Immature natural killer cell (primary cell): ENCODE data around the gene NEXN. TPM values are rescaled to one million over a fixed set of nuclear protein-coding genes. Genes with fewer than 3 reads are reported as not detected.

Experiments used
- DNase-seq, 3 donors: peaks; one replicate each; pipeline ENCODE4 v3.0.0; 2022; ENCODE audit warnings: mixed read lengths in 1 of 3
- H3K27ac Mint-ChIP-seq, 6 donors: one replicate each; pipeline ENCODE4 v1.8.0; 2020; ENCODE audit warnings: mixed read lengths in 6 of 6, mild to moderate bottlenecking in 5 of 6, inconsistent platforms in 4 of 6, moderate library complexity in 3 of 6
- H3K27me3 Mint-ChIP-seq, 3 donors: one replicate each; pipeline ENCODE4 v1.8.0; 2020 to 2021; ENCODE audit warnings: low read depth in 3 of 3, mild to moderate bottlenecking in 3 of 3, mixed read lengths in 3 of 3, moderate library complexity in 3 of 3, inconsistent platforms in 1 of 3
- H3K36me3 Mint-ChIP-seq, 3 donors: one replicate each; pipeline ENCODE4 v1.8.0; 2020; ENCODE audit warnings: mixed read lengths in 3 of 3, inconsistent platforms in 2 of 3, mild to moderate bottlenecking in 2 of 3
- H3K4me1 Mint-ChIP-seq, 2 donors: one replicate each; pipeline ENCODE4 v1.8.0; 2020; ENCODE audit warnings: inconsistent platforms in 2 of 2, mild to moderate bottlenecking in 2 of 2, mixed read lengths in 2 of 2, moderate library complexity in 1 of 2
- H3K4me3 Mint-ChIP-seq, 5 donors: one replicate each; pipeline ENCODE4 v1.8.0; 2020; ENCODE audit warnings: mild to moderate bottlenecking in 5 of 5, mixed read lengths in 5 of 5, inconsistent platforms in 3 of 5, moderate library complexity in 3 of 5
- H3K9me3 Mint-ChIP-seq, 6 donors: one replicate each; pipeline ENCODE4 v1.8.0; 2020; ENCODE audit warnings: mild to moderate bottlenecking in 6 of 6, mixed read lengths in 6 of 6, inconsistent platforms in 4 of 6, moderate library complexity in 3 of 6
- polyA plus RNA-seq, 3 donors: library from polyadenylated mRNA; unstranded; fragments of 300-500 nt; fragmentation: Illumina TruSeq; gene quantifications; one replicate each; pipeline ENCODE4 v1.2.3, GENCODE V29; 2021

NEXN gene
- 1 to 10 TPM in 2 of 3 donors, under 1 TPM in 1; 0.89 to 3.0 (median 2.6) TPM for polyA plus RNA-seq

DNA sequence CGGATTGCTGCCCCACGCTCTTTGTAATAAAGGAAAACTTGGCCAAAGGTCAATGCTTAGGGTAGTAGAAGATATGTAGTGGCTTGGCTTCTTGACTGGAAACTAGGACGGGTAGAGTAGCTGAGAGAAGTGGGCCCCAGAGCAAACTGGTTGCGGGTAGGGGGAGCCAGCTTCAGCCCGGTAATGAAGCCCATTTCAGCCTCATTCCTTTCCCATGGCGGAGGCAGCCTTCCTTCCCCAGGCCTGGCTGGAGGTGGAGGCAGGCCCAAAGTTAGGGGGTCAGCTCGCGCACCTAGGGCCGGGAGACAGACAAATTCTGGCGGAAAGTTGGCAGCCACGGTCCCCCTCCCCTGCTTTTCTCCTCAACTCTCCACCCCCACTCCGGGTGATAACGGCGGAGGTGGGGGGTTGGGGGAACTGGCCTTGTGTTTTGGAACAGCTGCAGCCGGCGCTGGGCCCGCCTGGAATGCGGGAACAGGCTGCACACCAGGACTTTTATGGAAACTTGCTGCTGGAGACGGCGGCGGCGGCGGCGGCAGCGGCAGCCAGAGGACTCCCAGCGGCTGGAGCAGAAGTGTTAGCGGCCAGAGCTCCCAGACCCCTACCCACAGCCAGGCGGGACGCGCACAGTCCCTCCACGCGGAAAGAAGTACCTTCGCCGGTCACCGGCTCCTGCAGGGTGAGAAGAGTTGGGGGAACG, at the start of gene NEXN:
Gene NEXN, plus strand, starts transcription at position 544 of the 700 bp plus-strand sequence. CDS start 27,483 bp downstream, outside the sequence.
- H3K27ac Mint-ChIP-seq: no peak within 1 kb of the TSS
- peaks cover 0 to 20% (median 2%) of the 10 kb centered on the region in 3 donors for H3K27me3 Mint-ChIP-seq
- peaks cover 14 to 16% of the 10 kb centered on the region in 2 donors for H3K4me1 Mint-ChIP-seq
- peaks cover 10 to 15% (median 14%) of the 10 kb centered on the region in 3 donors for H3K36me3 Mint-ChIP-seq
- no peaks in the 10 kb centered on the region for H3K9me3 Mint-ChIP-seq
- peak in 1 of 3 donors; percentile 2 for DNase-seq
- peak within 1 kb of the TSS; percentile 63 to 78 (median 75) for H3K4me3 Mint-ChIP-seq

DNA sequence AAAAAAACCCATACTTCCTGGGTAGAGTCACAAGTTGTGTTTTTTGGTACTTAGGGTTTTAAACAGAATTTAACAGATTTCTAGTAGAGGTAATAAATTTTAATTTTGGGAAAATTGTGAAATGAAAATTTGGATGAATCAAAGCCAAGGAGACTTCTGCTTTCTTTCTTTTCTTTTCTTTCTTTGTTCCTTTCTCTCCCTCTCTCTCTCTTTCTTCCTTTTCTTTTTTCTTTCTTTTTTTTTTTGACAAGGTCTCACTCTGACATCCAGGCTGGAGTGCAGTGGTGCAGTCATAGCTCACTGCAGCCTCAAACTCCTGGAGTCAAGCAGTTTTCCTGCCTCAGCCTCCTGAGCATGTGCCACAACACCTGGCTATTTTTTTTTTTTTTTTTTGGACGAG, 46.9 kb upstream of the NEXN start:
- no peak overlapping the region for H3K4me3 Mint-ChIP-seq
- no peak for DNase-seq
- peaks cover 0 to 10% of the 10 kb centered on the region in 2 donors for H3K4me1 Mint-ChIP-seq
- H3K36me3 Mint-ChIP-seq: peaks cover 10 to 19% (median 10%) of the 10 kb centered on the region in 3 donors
- H3K27ac Mint-ChIP-seq: no peak overlapping the region
- H3K27me3 Mint-ChIP-seq: peaks cover 0 to 2% (median 0%) of the 10 kb centered on the region in 3 donors
- H3K9me3 Mint-ChIP-seq: no peaks in the 10 kb centered on the region

DNA sequence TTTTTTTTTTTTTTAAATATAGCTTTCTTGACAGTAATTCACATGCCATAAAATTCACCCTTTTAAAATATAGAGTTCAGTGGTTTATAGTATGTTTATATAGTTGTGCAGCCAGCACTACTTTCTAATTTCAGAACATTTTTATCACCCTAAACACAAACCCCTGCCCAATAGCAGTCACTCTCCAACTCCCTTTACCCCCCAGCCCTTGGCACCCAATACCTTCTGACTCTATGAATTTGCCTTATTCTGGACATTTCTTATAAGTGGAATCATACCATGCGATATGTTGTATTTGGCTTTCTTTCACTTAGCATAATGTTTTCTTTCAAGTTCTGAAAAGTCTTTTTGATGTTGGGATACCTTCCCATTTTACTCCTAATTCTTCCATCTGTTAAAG, 42.5 kb upstream of the NEXN start:
- Mint-ChIP-seq H3K9me3 (no peaks in the 10 kb centered on the region), H3K4me3 (no peak overlapping the region), H3K27ac (no peak overlapping the region), H3K36me3 (peaks cover 10 to 19% (median 10%) of the 10 kb centered on the region in 3 donors), H3K4me1 (peaks cover 0 to 10% of the 10 kb centered on the region in 2 donors), H3K27me3 (no peaks in the 10 kb centered on the region)
- DNase-seq: no peak

DNA sequence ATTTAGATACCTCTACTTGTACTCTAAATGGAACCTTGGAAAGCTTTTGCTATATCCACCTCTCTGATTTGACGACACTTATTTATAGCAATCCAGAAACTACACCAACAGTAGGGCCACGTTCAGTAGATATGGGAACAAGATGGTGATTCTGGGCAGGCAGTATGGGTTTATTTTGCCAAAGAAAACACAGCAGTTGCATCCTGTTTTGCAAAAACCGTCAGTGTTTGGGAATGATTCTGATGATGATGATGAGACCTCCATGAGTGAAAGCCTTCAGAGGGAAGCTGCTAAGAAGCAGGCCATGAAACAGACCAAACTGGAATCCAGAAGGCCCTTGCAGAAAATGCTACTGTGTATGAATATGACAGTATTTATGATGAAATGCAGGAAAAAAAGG, 41.5 kb upstream of the NEXN start:
- H3K27ac Mint-ChIP-seq: no peak overlapping the region
- no peak for DNase-seq
- H3K36me3 Mint-ChIP-seq: peaks cover 10 to 22% (median 13%) of the 10 kb centered on the region in 3 donors
- H3K4me3 Mint-ChIP-seq: no peak overlapping the region
- peaks cover 0 to 2% of the 10 kb centered on the region in 2 donors for H3K4me1 Mint-ChIP-seq
- H3K9me3 Mint-ChIP-seq: no peaks in the 10 kb centered on the region
- no peaks in the 10 kb centered on the region for H3K27me3 Mint-ChIP-seq

DNA sequence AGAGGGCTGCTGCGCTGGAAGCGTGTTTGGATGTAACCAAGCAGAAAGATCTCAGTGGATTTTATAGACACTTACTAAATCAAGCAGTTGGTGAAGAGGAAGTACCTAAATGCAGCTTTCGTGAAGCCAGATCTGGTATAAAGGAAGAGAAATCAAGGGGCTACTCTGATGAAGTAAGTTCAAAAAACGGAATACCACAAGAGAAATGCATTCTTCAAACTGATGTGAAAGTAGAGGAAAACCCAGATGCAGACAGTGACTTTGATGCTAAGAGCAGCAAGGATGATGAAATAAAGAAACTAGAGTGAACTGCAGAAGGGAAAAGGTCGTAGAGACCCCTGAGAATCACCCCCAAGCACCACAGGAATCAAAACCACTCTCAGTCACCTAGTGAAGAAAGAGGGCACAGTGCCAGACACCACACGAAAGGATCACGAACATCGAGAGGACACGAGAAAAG, 40.8 kb upstream of the NEXN start:
- no peaks in the 10 kb centered on the region for H3K27me3 Mint-ChIP-seq
- no peaks in the 10 kb centered on the region for H3K4me1 Mint-ChIP-seq
- H3K4me3 Mint-ChIP-seq: no peak overlapping the region
- H3K36me3 Mint-ChIP-seq: peaks cover 8 to 19% (median 13%) of the 10 kb centered on the region in 3 donors
- no peaks in the 10 kb centered on the region for H3K9me3 Mint-ChIP-seq
- no peak overlapping the region for H3K27ac Mint-ChIP-seq
- DNase-seq: no peak

DNA sequence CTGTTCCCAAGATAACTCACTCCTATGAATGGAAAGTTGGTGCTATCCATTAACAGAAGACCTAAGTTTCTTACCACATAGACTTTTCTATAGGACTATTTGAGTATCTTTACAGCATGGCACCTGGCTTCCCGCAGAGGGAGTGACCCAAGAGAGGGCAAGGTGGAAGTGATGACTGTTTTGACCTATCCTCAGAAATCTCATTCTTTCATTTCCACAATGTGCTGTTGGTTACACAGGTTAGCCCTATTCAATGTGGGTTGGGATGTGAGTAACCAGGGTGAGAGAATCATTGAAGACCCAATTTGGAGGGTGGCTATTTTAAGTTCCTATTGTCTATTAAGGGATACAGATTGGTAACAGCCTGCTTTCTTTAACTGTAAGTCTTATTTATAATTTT, 38.3 kb upstream of the NEXN start:
- no peak for DNase-seq
- Mint-ChIP-seq H3K9me3 (no peaks in the 10 kb centered on the region), H3K4me3 (no peak overlapping the region), H3K36me3 (peaks cover 17 to 26% (median 18%) of the 10 kb centered on the region in 3 donors), H3K27me3 (no peaks in the 10 kb centered on the region), H3K4me1 (peaks cover 3 to 9% of the 10 kb centered on the region in 2 donors), H3K27ac (peak overlapping the region in 2 of 6 donors; percentile 9 to 31)

DNA sequence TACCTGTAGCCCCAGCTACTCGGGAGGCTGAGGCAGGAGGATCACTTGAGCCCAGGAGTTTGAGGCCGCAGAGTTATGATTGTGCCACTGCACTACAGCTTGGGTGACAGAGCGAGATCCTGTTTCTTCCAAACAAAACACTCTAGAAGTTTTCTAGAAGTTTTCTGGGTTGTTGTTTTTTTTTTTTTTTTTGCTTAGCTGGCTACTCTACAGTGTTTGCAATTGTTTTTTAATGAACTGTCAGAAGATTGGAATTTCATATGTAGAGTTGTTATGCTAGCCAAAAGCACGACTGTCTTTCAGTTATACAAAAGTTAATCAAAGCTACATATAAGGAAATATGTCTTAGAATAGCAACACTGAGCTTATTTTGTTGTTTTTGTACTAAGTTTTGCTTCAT, 30.9 kb upstream of the NEXN start:
- Mint-ChIP-seq H3K9me3 (peaks cover 0 to 6% (median 1%) of the 10 kb centered on the region in 6 donors), H3K36me3 (peaks cover 43 to 55% (median 48%) of the 10 kb centered on the region in 3 donors), H3K4me3 (no peak overlapping the region), H3K27ac (no peak overlapping the region), H3K4me1 (peaks cover 11 to 32% of the 10 kb centered on the region in 2 donors), H3K27me3 (peaks cover 0 to 1% (median 0%) of the 10 kb centered on the region in 3 donors)
- DNase-seq: no peak

DNA sequence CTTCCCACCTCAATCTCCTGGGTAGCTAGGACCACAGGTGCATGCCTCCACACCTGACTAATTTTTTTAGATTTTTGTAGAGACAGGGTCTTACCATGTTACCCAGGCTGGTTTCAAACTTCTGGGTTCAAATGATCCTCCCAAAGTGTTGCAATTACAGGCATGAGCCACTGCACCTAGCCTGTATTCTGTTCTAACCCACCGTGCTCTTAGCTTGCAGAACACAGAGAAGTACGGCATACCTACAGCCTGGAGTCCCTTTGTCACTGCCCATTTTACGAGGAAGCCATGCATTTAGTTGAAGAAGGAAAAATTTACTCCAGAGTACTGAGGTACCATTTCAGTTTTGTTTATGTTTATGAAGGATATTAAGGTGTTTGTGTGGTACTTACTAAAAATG, 29.7 kb upstream of the NEXN start:
- peaks cover 0 to 6% (median 1%) of the 10 kb centered on the region in 6 donors for H3K9me3 Mint-ChIP-seq
- peaks cover 44 to 58% (median 48%) of the 10 kb centered on the region in 3 donors for H3K36me3 Mint-ChIP-seq
- H3K4me3 Mint-ChIP-seq: no peak overlapping the region
- peaks cover 11 to 32% of the 10 kb centered on the region in 2 donors for H3K4me1 Mint-ChIP-seq
- H3K27me3 Mint-ChIP-seq: peaks cover 0 to 1% (median 0%) of the 10 kb centered on the region in 3 donors
- peak overlapping the region in 2 of 6 donors; percentile 6 to 39 for H3K27ac Mint-ChIP-seq
- DNase-seq: no peak

DNA sequence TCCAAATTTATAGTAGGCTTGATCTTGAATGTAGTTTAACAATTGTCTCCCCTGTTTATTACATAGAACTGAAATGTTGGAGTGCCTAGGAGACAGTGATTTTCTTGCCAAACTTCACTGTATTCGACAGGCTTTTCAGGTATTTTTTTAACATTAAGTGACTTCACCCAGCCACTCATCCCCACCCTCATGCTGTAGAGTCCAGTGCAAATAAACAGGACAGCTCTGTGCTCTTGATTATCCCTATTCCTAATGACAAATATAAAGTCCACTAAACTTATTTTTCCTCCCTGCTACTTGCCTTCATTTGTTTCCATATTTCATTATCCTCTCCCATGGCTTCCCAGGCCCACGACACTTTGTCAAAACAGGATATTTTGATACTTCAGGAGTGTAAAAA, 29.2 kb upstream of the NEXN start:
- peaks cover 0 to 6% (median 1%) of the 10 kb centered on the region in 6 donors for H3K9me3 Mint-ChIP-seq
- peaks cover 11 to 28% of the 10 kb centered on the region in 2 donors for H3K4me1 Mint-ChIP-seq
- peaks cover 39 to 54% (median 44%) of the 10 kb centered on the region in 3 donors for H3K36me3 Mint-ChIP-seq
- peaks cover 0 to 1% (median 0%) of the 10 kb centered on the region in 3 donors for H3K27me3 Mint-ChIP-seq
- H3K27ac Mint-ChIP-seq: no peak overlapping the region
- H3K4me3 Mint-ChIP-seq: no peak overlapping the region
- DNase-seq: no peak

DNA sequence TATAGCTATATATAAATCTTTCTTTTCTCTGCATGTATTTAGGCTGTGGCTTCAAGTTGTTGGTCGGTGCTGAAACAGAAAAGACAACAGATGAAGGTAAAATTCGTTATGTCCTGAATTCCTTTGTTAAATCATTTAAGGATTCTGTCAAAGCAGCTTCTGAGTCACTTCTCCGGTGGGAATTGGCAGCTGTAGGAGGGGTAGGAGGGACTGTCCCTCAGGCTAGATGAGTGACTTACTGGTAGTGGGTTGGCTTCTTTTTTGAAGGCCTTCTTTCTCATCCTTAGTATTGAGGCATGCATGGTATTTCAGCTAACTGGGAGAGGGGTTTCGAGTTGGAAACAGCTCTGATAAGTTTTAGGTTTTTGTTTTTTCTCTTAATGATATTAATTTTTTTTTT, 22.1 kb upstream of the NEXN start:
- Mint-ChIP-seq H3K9me3 (no peaks in the 10 kb centered on the region), H3K4me3 (no peak overlapping the region), H3K36me3 (peaks cover 19 to 29% (median 20%) of the 10 kb centered on the region in 3 donors), H3K4me1 (peaks cover 0 to 1% of the 10 kb centered on the region in 2 donors), H3K27me3 (no peaks in the 10 kb centered on the region), H3K27ac (no peak overlapping the region)
- DNase-seq: no peak

DNA sequence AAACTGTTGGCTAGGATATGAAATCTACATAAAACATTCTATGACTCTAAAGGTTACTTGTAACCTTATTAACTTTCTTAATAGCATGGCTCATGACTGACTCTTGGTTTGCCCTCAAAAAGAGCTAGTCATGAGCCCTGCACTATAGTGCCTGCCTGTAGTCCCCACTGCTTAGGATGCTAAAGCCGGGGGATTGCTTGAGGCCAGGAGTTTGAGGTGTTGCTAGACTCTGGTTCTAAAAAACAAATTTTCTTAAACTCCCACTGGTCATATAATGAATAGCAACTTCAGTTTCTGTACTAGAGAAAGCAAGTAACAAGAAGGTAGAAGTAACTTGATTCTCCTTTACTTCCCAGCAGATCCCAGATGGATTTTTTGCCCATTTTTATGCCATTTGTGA, 15.8 kb upstream of the NEXN start:
- no peaks in the 10 kb centered on the region for H3K9me3 Mint-ChIP-seq
- H3K36me3 Mint-ChIP-seq: peaks cover 9 to 18% (median 11%) of the 10 kb centered on the region in 3 donors
- no peaks in the 10 kb centered on the region for H3K27me3 Mint-ChIP-seq
- no peaks in the 10 kb centered on the region for H3K4me1 Mint-ChIP-seq
- no peak for DNase-seq
- peak overlapping the region in 1 of 6 donors; percentile 12 for H3K27ac Mint-ChIP-seq
- no peak overlapping the region for H3K4me3 Mint-ChIP-seq

DNA sequence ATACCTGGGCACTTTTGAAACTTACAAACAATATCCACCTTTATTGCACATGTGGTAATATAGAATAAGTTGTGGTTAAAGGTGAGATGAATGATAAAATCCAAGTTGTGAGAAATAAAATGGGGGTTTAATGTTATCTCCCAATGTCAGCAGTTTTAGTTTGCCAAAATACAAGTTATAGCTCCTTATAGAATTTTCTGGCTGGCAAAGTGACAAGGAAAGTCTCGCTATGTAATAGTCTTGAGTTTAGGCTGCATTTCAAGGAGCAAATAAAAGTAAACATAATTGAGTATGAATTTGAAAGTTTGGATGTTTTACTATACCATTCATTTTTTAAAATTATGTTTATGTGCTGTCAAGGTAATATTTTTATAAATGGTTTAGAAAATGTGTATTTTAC, 15.0 kb upstream of the NEXN start:
- H3K27me3 Mint-ChIP-seq: no peaks in the 10 kb centered on the region
- no peak overlapping the region for H3K4me3 Mint-ChIP-seq
- peaks cover 7 to 16% (median 9%) of the 10 kb centered on the region in 3 donors for H3K36me3 Mint-ChIP-seq
- no peak for DNase-seq
- no peaks in the 10 kb centered on the region for H3K4me1 Mint-ChIP-seq
- no peaks in the 10 kb centered on the region for H3K9me3 Mint-ChIP-seq
- peak overlapping the region in 1 of 6 donors; percentile 2 for H3K27ac Mint-ChIP-seq

DNA sequence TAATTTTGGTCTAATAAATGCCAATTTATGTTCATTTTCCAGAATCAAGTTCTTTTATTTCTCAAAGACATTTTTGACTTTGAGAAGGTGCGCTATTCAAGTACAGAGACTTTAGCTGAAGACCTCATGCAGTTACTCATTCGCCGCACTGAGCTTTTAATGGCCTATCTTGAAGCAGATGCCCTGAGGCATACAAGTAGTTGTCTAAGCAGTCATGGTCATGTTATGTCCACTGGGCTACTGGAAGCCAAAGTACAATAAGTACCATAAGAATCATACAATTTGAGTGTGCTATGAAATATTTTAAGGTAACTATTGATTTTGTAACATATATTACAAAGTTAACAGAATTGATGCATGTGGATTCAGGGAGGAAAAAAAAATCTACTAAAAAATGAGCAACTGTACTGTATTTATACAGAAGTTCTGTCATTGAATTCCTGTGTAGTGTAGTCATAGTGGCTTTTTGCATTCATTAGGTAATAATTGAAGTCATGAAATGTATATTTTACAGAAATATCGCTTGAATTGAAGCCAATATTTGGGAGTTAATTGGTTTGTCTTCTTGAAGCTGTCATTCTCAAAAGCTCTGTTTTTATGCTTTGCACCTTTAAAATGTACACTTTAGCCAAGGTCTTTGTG, 13.5 kb upstream of the NEXN start:
- H3K36me3 Mint-ChIP-seq: peaks cover 4 to 14% (median 5%) of the 10 kb centered on the region in 3 donors
- no peak overlapping the region for H3K27ac Mint-ChIP-seq
- no peak overlapping the region for H3K4me3 Mint-ChIP-seq
- no peak for DNase-seq
- H3K9me3 Mint-ChIP-seq: no peaks in the 10 kb centered on the region
- H3K27me3 Mint-ChIP-seq: no peaks in the 10 kb centered on the region
- no peaks in the 10 kb centered on the region for H3K4me1 Mint-ChIP-seq

DNA sequence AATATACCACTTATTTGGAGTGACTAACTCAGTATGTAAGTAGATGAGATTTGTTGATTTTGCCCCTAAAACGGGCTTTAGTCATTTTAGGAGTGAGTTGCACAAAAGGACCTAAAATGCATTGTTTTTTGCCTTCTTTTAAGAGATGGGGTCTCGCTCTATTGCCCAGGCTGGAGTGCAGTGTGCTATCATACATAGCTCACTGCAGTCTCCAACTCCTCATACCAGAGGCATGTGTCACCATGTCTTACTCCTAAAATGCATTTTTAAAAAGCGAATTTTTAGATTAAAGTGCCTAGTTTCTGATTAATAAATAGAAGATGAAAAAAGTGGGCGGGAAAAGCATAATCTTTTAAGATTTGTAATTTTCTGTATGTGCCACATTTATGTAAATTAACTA, 11.5 kb upstream of the NEXN start:
- Mint-ChIP-seq H3K36me3 (peaks cover 4 to 14% (median 5%) of the 10 kb centered on the region in 3 donors), H3K9me3 (no peaks in the 10 kb centered on the region), H3K27ac (no peak overlapping the region), H3K4me3 (no peak overlapping the region), H3K27me3 (no peaks in the 10 kb centered on the region), H3K4me1 (no peaks in the 10 kb centered on the region)
- DNase-seq: no peak
